GM19240 (cell line): ENCODE measurements around the gene AGAP1.
"Not testable (repeated sequence)": the region's sequence is repeated elsewhere in the genome, so short reads cannot be mapped to it uniquely, and the experiment has no call there.

Experiments
- DNase-seq: peaks from one replicate; pipeline ENCODE4 v3.0.0; 2011; ENCODE audit warnings: low spot score; ENCODE audit not compliant: insufficient read length

AGAP1 gene

DNA sequence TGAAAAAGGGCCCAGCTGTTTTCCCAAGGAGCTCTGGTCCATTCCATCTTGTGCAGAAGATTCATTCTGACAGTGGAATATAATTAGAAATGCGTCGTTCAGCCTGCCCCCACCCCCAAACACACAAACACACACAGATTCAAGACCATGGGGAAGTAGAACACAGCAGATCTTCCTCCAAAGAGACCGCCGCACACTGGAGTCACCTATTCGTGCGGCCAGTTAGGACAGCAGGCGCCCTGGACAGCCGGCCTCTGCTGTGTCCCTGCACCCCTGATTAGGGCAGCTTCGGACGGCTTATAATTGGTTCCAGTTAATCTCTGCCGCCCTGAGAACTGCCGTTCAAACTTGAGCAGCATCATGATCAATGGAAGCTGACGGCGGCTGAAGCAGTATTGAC is 558.4 kb downstream of the AGAP1 start:
- no peak for DNase-seq

DNA sequence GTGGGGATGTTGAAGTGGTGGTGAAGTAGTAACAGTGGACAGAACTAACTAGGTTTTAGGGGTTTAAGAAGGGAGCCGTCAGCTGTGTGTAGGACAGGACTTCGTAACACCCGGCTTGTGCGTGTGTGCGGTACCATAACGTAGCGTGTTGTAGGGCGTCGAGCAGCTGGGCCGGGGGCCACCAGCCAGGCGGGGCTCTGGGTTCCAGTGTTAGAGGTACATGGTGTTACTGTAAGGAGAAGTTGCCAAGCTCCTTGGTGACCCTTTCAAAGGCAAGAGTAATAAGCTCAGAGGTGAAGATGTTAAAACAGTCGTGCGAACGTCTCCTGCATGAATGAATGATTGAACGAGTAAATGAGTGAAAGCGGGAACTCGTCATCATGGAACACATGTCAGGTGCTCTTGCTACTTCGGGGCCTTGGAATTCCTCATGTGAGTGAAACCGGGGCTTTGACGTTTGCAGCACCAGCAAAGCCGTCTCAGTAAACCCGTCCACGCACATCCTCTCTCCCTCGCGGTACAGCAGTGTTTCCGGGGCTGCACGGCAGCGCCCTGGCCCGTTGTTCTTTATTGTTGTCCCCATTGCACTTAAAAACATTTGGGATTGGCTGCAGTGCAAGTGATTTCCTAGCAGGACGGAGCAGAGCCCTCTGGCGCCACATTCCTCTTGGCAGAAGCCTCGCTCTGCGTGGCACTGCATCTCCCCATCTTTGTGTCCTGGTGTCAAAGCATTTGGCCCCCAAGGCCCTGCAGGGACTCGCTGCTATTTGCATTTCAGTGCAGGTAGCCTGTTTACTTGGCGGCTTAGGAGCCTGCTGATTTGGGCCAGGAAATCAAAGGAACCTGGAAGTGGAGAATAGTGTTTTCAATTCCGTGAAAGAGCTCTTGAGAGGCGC is 559.3 kb downstream of the AGAP1 start:
- DNase-seq: no peak

DNA sequence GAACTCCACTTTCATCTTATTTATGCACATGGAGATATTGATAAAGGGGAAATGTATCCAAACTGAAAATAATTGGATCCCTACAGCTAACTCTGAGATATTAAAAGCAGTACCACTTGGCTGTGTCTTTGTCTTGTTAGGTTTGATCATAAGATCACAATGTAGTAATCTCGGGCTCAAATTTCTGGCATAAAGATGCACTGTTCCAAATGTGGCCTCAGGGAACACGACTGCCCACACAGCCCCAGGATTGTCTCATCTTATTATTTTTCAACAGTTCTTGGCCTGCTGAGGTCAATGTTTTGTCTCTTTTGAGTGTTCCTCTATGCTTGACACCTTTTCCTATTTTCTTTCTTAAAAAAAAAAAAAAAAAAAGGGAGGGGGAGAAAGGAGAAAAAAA is 560.3 kb downstream of the AGAP1 start:
- DNase-seq: no peak

DNA sequence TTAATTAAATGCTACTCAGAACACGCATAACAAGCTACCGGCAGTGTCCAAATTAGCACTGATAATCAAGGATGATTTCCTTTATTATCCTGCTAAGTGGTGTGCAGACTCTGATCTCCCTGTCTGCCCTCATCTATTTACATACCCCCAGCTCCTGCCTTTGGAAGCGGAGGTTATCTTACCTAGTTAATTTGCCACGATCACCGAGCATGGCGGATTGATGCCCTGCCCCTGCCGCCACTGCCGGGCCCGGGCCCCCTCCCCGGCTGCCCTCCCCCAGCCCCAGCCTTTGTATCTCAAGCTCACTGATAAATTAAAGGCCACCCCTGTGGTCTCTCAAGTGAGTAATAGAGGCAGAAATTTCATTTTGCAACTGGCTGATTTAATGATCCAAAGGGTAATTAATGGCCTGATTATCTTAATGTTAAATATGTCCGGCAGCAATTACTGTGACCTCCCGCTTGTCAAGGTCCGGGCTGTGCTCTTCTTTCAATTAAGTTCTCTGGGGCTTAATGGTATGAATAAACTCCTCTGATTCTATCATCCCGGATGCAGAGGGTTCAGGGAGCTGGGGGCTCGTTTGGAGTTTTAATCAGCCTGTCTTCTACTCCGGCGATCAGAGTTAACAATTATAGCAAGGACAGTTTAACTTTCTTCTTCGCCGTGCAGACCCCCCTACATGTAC is 560.9 kb downstream of the AGAP1 start:
- DNase-seq: no peak

DNA sequence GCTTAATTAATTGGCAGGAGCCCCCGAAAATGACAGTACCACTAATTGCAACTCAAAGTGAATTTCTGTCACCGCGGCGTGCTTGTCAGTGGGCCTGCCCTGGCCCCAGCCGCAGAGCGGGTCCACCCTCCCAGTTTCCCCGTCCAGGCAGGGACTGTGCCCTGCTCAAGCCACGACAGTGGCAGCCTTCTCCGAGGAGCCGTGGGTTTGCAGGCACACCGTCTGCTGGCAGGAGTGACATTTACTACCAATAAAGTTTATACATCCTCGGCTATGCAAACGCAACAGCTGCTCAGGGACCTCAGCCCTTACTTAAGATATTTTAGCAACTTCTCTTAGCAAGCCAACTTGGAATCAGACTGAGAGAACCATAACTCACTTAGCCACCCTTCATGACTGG is 561.6 kb downstream of the AGAP1 start:
- no peak for DNase-seq

DNA sequence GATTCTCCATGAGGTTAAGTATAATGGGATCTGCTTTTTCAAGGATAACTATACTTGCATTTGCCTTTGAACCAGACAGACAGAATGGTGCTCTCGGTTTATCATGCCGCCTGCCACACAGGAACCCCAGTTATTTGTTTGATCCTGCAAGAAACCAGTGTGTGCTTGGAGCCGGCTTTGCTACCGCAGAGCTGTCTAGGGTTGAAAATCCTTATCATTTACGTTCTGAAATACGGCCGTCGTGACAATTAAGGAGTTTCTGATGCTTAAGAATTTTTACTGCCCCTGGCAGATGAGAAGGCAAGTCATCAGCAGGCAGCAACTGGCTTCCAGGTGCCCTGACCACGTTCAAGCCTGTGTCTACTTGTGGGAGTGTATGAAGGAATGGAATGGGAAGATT is 562.3 kb downstream of the AGAP1 start:
- DNase-seq: no peak

DNA sequence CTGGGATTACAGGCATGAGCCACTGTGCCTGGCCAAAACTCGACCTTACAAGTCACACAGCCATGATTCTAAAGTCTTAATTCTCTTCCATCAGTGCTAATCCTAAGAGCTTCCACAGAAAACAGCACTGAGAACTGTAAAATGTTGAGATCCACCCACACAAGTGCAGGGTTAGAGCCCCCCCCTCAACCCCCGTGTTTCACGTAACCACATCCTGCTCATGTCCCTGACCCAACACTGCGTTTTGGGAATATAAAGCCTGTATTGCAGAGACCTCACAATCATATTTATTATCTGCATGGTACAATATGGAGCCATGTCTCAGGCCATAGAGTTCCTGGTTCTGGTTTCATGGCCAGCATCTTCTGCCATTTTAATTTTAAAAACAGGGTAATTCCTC is 563.5 kb downstream of the AGAP1 start:
- no peak for DNase-seq

DNA sequence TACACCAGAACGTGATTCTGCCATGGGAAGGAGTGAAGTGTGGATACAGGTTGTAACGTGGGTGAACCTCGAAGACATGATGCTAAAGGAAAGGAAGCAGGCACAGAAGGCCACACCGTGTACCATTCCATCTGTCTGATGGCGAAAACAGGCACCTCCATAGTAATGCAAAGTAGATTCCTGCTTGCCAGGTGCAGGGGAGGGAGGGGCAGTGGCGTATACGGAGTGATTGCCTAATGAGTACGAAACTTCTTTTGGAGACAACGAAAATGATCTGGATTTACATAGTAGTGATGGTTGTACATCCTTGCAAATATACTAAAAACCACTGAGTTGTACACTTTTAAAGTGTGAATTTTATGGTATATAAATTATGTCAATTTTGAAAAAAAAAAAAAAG is 567.7 kb downstream of the AGAP1 start:
- no peak for DNase-seq

DNA sequence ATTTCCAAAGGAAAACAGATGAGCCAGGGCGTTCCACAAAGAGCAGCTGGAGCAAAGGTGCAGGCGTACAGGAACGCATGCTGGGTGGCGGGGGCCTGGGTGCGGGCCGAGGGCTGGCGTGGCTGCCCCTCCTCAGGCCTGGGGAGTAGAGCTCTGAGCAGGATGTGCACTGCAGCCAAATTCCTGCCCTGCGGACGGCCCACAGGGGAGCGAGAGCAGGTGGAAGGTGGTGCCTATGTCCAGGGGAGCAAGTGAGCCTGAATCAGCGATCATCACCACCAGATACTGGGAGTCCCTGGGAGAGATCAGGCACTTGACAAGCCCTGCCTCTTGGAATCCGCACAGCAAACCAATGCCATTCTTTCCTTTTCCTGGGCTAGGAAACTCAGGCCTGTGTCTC is 568.1 kb downstream of the AGAP1 start:
- DNase-seq: no peak

DNA sequence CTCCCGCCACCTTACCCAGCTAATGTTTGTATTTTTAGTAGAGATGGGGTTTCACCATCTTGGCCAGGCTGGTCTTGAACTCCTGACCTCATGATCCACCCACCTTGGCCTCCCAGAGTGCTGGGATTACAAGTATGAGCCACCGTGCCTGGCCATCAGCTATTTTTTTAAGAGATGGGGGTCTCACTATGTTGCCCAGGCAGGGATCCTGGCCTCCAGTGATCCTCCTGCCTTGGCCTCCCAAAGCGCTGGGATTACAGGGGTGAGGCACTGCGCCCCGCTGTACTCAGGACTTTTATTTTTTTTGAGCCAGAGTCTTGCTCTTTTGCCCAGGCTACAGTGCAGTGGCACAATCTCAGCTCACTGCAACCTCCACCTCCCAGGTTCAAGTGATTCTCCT is 569.0 kb downstream of the AGAP1 start:
- not testable (repeated sequence) for DNase-seq

DNA sequence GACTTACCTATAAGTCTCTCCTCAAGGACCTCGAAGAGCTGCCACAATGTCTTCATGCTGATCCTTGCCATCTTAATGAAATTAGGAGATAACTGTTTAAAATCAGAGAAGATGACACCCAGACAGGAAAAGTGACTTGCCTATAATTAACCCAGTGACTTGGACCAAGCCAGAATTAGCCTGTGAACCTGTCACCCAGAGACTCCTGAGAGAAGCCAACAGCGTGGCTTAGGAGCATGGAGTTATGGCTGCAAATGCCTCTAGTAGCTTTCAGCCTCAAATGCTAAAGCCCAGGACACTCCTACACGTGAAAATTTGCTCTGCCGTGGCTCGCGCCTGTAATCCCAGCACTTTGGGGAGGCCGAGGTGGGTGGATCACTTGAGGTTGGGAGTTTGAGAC is 570.2 kb downstream of the AGAP1 start:
- no peak for DNase-seq

DNA sequence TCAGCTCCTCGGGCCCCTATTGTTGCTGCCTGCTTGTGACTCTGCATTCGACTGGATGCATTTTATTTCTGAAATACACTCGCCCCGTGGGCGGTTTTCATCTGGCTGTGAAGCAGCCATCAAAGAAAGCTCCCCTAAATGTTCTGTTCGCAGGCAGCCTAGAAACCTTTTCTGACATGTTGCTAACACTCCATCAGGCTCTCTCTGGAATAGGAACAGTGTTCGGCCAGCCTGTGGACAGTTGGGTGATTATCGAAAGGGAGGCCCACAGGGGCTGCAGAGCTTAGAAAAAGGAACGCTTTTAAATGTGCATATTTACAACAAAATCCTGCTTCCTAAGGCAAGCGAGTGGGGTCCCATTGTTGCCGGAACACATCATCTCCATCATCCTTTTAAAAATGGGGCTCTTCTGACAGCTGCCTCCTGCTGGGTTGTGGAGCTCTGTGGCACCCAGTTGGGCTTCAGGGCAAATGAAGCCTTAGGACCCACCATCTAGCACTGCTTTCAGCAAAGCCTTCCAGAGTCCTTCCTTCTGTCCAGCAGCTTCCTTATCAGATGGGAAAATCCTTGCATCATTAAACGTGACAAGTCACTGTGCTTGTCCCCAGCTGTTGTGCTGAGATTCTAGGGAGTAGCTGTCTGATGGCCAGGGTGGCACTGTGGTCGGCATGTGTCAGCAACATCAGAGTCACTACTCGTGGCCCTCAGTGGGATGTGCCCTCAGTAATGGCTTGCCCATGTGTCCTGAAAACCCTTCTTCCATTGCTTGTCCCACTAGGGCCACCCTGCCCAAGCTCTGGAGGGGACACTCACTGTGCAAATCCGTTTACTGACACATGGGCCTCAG is 571.7 kb downstream of the AGAP1 start:
- no peak for DNase-seq

DNA sequence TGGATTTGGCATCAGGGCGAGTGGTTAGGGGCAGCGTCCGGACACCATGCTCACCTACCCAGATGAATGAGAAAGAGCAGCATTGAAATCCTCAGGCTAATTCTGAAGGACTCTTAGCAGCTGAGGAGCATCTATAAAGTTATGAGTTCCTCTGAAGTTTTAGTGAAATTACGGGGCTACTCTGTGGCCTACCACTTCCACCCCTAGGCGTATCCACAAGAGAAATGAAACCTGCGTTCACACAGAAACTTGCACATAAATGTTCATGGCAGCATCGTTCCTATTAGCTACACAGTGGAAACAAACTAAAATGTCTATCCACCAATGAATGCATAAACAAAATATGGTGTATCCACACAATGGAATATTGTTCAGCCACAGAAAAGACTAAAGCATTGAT is 576.4 kb downstream of the AGAP1 start:
- no peak for DNase-seq

DNA sequence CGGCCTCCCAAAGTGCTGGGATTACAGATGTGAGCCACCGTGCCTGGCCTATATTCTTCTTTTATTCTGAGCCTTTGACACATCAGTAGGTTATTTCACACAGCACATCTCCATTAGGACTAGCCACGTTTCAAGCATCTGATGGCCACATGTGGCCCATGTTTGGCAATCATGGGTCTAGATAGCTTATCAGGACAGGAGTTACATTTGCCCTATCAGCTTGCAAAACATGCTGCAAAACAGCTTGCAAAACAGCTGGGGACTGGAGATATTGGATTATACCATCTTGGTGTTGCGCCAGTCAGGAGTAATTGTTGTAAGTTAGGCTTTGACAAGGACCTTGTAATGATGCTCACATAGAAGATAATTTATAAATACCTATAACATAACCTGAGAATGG is 579.4 kb downstream of the AGAP1 start:
- DNase-seq: no peak

DNA sequence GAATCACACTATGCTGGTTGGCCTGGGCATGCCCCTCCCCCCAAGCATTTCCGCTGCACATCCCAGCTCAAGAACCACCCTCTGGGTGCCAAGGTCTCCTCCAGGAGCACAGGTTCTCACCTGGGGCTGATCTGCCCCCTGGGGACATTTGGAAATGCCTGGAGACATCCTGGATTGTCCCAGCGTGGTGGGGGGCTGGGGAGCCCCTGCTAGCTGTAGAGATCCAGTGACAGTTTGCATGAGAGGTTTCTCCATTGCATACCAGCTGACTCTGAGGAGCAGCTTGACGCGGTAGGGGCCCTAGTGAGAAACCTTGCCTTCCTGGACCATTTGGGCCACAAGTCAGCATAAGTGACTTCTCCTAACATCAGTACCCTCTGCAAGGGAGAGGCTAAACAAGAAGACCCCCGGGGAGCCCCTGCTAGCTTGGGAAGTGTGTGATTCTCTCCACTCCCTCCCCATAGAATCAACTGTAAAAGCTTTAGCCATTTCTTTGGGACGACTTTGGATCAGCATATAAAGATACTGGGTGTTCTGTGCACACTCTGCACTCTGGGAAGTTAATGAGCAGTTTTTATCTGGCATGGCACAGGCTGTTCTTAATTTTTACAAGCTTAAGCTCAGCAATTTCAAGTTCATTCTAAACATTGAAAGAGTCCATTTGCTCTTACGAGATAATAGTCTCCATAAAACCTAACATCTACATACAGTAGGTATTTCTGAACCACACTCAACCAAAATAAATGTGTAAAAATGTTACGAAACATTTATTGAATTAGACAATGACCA is 580.2 kb downstream of the AGAP1 start:
- DNase-seq: no peak

DNA sequence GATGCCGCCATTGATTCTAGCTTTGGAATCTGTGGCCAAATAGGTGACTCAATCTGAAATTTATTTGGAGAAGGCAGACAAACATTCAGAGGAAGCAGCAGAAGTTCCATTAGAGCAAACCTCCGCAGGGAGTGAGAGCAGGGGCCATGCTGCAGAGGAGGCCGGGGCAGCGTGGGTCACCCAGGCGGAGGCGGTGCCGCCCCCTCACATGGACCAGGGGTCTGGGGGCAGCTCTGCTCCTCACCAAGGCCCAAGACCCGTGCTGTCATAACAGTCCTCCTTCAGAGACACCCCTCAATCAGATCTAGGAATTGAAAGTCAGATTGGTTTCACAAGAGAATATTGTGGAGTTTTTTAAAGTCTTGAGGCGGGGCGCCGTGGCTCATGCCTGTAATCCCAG is 582.0 kb downstream of the AGAP1 start:
- no peak for DNase-seq

DNA sequence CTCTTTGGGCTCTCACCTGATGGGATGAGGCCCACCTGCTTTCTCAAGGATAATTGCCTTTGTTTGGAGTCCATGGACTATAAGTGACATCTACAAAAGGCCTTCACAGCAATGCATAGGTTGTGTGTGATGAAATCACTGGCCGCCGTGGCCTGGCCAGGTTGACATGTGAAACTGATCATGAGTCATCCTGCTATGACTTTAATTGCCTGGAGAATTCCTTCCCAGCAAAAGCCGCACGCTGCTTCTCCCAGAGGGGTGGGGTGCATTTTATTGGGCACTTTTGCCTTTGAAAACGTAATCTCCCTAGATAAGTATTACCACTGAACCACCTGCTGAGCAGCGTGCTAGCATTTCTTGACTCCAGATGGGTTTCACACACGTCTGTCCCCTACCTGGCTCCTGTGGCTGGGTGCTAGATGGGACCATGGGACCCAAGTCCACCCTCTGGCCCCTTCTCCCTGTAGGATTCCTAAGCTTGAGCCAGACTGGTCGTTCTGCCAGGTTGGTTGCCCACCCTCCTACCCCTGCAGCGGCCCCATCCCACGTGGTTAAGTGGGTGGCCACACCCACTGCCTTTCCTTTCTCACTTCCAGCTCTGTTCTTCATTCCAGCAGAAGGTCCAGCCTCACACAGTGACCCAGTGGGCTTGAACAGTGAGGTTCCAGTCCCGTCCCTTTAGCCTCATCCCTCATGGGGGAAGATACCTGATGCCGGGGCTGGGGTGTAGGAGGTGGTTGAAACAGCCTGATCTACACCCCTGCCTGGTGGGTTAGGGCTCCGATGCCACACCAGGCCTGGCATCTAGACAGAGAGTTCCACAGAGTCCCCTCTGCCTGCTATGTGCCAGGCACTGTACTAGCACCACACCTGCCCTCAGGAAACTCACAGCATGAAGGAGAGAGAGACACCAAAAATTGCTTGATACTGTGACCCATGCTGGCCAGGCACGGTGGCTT is 584.7 kb downstream of the AGAP1 start:
- no peak for DNase-seq

DNA sequence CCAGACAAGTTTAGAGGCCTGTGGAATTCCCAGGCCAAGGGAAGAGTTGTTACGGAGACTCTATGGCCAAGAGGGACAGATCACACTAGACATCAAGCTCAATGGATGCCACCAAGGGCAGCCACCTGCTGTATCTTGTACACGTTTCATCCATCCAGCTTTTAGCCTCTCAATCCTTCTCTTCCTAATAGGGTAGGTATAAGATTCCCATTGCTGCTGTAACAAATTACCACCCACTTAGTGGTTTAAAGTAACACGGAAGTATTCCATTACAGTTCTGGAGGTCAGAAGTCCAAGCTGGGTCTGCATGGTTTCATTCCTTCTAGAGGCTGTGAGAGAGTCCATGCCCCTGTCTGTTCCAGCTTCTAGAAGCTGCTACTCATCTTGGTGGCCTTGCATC is 586.6 kb downstream of the AGAP1 start:
- no peak for DNase-seq

DNA sequence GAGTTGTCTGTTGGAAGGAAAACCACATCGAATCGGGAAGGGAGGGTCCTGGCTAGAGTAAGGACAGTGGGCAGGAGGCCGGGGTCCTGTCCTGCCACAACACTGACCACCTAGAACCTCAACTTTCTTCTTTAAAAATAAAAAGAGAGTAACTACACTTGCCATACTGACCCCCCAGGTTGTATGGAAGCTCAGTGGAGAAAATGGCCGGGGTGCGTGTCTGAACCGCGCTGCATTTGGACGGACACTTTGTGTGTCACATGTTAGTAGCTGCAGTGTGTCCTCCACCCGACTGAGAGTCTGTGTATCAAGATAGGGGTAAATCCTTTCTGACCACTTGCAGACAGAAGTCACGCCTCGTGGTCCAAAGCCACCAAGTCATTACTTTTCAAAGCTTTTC is 587.3 kb downstream of the AGAP1 start:
- DNase-seq: no peak

DNA sequence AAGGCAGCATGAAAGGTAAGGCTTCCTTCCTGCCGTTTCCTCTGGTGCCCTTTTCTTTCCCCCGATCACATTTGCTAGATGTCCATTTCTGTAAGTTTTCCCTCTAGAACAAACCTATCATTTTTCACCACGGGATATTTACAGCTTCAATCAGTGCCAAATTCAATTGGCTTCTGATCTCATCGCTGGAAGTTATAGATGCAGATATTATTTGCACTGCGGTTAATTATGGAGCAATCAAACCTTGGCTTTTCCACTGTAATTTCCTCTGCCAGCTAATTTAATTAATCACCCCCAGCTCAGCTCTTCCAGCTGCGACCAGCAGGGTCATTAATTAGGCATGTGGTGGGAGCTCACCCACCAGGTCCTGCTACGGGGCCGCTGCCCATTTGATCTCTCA is 588.2 kb downstream of the AGAP1 start:
- no peak for DNase-seq
